ENCODE measurements around the gene HHIPL2. TPM values are rescaled to one million over a fixed set of nuclear protein-coding genes. Genes with fewer than 3 reads are reported as not detected.

HHIPL2 gene
- total RNA-seq, result not detected

GRCh38 chr1:222547944-222548671 is at the start of gene HHIPL2:
Gene HHIPL2, minus strand, starts transcription at chr1:222548104. Its CDS starts 60 bp downstream, at chr1:222548044.
- Histone ChIP-seq H3K36me3 (no peaks in the 10 kb centered on the region), H3K4me1 (no peaks in the 10 kb centered on the region), H3K4me3 (no peak within 1 kb of the TSS), H3K27me3 (peaks cover 43% of the 10 kb centered on the region), H3K27ac (no peak within 1 kb of the TSS), H3K9me3 (no peaks in the 10 kb centered on the region)
- 38 to 80% methylated on average over 2 to 8 of the region's 8 CpGs for WGBS, 2 donors (ENCODE audit: low coverage in 1 of 2)
- TF ChIP-seq POLR2AphosphoS5 (IDR thresholded peaks at IDR 0.05) (no peak), EP300 (IDR thresholded peaks at IDR 0.05) (no peak), POLR2A (IDR thresholded peaks at IDR 0.05) (no peak)
- TF ChIP-seq, protein P1, sequence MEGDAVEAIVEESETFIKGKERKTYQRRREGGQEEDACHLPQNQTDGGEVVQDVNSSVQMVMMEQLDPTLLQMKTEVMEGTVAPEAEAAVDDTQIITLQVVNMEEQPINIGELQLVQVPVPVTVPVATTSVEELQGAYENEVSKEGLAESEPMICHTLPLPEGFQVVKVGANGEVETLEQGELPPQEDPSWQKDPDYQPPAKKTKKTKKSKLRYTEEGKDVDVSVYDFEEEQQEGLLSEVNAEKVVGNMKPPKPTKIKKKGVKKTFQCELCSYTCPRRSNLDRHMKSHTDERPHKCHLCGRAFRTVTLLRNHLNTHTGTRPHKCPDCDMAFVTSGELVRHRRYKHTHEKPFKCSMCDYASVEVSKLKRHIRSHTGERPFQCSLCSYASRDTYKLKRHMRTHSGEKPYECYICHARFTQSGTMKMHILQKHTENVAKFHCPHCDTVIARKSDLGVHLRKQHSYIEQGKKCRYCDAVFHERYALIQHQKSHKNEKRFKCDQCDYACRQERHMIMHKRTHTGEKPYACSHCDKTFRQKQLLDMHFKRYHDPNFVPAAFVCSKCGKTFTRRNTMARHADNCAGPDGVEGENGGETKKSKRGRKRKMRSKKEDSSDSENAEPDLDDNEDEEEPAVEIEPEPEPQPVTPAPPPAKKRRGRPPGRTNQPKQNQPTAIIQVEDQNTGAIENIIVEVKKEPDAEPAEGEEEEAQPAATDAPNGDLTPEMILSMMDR (IDR thresholded peaks at IDR 0.05), result no peak
- no peak for ATAC-seq

DNA sequence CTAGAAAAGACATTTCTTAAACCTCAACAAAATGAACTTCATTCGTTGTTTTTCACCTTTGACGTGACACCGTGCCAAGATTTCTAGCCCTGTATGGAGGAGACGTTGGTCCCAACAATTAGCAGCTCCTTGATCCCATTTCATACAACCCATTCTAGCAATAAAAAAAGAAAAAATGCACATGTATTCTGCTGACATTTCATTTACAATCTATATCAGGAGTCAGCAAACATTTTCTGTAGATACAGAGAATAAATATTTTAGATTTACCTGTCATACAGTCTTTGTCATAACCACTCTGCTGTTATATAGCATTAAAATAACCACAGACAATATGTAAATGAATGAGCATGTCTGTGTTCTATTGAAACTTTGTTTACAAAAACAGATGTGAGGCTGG is 48.8 kb upstream of the HHIPL2 start:
- H3K9me3 ChIP-seq, result no peaks in the 10 kb centered on the region
- H3K4me3 ChIP-seq, result no peak overlapping the region
- no peak for TF ChIP-seq POLR2A (IDR thresholded peaks at IDR 0.05)
- TF ChIP-seq, protein P1 (IDR thresholded peaks at IDR 0.05), result no peak
- no peak for TF ChIP-seq EP300 (IDR thresholded peaks at IDR 0.05)
- TF ChIP-seq POLR2AphosphoS5 (IDR thresholded peaks at IDR 0.05), result no peak
- 80 to 82% methylated on average over 4 of the region's 4 CpGs for WGBS, 2 donors (ENCODE audit: low coverage in 1 of 2)
- H3K27ac ChIP-seq, result no peak overlapping the region
- no peaks in the 10 kb centered on the region for H3K36me3 ChIP-seq
- H3K4me1 ChIP-seq, result no peaks in the 10 kb centered on the region
- H3K27me3 ChIP-seq, result no peaks in the 10 kb centered on the region
- ATAC-seq, result no peak

GRCh38 chr1:222594789-222595188 is 46.9 kb upstream of the HHIPL2 start:
- 79 to 93% methylated on average over 2 to 3 of the region's 3 CpGs for WGBS, 2 donors (ENCODE audit: low coverage in 1 of 2)
- H3K9me3 ChIP-seq, result no peaks in the 10 kb centered on the region
- H3K27ac ChIP-seq, result no peak overlapping the region
- ATAC-seq, result no peak
- no peak for TF ChIP-seq POLR2AphosphoS5 (IDR thresholded peaks at IDR 0.05)
- no peak for TF ChIP-seq EP300 (IDR thresholded peaks at IDR 0.05)
- no peak for TF ChIP-seq POLR2A (IDR thresholded peaks at IDR 0.05)
- TF ChIP-seq, protein P1 (IDR thresholded peaks at IDR 0.05), result no peak
- peaks cover 0 to 10% (median 4%) of the 10 kb centered on the region in 3 donors for H3K4me1 ChIP-seq
- H3K27me3 ChIP-seq, result no peaks in the 10 kb centered on the region
- H3K4me3 ChIP-seq, result no peak overlapping the region
- no peaks in the 10 kb centered on the region for H3K36me3 ChIP-seq

DNA sequence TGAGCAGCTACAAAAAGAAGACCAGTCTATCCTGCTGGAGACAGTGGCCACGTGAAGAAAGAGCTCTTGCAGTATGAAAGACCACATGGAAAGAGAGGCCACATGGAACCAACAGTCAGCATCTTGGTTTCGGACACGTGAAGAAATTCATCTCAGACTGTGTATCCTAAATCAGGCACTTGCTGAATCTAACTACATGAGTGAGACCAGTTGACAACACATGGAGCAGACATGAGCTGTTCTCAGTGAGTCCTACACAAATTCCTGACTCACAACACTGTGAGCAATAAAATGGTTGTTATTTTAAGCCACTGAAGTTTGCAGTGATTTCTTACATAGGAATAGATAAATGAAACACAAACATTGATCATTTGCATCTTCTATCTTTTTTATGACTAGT is 44.3 kb upstream of the HHIPL2 start:
- H3K9me3 ChIP-seq, result no peaks in the 10 kb centered on the region
- 70 to 82% methylated on average over 2 to 3 of the region's 3 CpGs for WGBS, 2 donors (ENCODE audit: low coverage in 1 of 2)
- peaks cover 5 to 24% (median 6%) of the 10 kb centered on the region in 3 donors for H3K4me1 ChIP-seq
- TF ChIP-seq, protein P1 (IDR thresholded peaks at IDR 0.05), result no peak
- TF ChIP-seq POLR2A (IDR thresholded peaks at IDR 0.05), result no peak
- TF ChIP-seq POLR2AphosphoS5 (IDR thresholded peaks at IDR 0.05), result no peak
- TF ChIP-seq EP300 (IDR thresholded peaks at IDR 0.05), result no peak
- H3K4me3 ChIP-seq, result no peak overlapping the region
- H3K36me3 ChIP-seq, result peaks cover 0 to 7% of the 10 kb centered on the region in 2 donors
- no peaks in the 10 kb centered on the region for H3K27me3 ChIP-seq
- no peak overlapping the region for H3K27ac ChIP-seq
- ATAC-seq, result no peak
